ENCODE results near the gene SEPTIN2. TPM values are rescaled to one million over a fixed set of nuclear protein-coding genes. Genes with fewer than 3 reads are reported as not detected.
"Not testable (repeated sequence)": the region's sequence is repeated elsewhere in the genome, so short reads cannot be mapped to it uniquely, and the experiment has no call there.

The SEPTIN2 gene
- total and polyA plus RNA-seq, 5 donors, result 153 to 335 (median 243) TPM

DNA sequence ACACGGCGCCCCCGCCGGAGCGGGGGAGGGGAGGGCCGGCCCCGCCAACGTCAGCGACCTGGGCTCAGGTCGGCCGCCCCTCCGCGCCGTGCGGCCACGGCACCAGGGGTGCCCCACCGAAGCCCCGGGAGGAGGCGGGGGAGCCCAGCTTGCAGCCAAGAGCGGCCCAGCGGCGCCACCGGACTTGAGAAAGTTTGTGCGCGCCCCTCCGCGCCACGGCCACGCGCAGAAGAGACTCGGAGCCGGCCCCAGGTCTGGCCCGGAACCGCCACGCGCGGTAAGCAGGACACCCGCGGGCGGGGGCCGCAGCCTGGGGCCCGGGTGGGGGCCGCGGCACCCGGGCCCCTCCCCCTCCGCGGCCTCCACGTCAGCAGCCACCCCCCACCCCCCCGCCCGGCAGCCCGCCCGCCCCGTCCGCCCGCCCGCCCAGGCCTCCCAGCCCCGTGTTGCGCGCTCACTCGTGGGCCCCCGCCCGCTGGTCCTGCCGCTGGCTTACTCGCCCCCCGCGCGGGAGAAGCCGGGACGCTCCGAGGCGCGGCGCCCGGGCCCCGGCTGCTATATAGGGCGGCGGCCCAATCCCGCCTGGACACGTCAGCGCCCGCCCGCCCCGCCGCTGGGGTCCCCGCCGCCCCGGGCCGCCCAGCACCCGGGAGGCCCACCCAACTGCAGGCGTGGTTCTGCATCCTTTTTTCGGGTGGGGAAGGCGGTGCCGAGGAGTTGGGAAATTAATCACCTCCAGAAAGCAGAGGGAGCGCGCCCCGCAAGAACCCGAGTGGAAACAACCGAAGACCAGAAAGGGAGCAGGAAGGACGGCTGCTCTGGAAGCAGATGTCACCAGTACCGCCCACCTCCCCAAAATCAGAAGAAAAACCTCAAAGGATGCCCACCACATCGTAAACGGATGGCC, 43.2 kb upstream of the SEPTIN2 start:
- intact Hi-C loops (cut with DNase I), result loop anchor here in 1 of 4 donors (5.0 kb wide), 1 partner anchor 45 kb away; the partner anchor contains the start of genes HDLBP and SEPTIN2
- peak overlapping the region; percentile 98 for H3K4me3 ChIP-seq (ENCODE audit: low read length)
- H3K27me3 ChIP-seq (ENCODE audit: control insufficient read depth, insufficient read depth), result no peaks in the 10 kb centered on the region
- peak; percentile 87 to 94 (median 93) for DNase-seq
- under 1% methylated on average over 101 of the region's 102 CpGs for WGBS
- ATAC-seq, result peak; percentile 91 to 93
- no peaks in the 10 kb centered on the region for H3K9me3 ChIP-seq (ENCODE audit: control insufficient read depth, low read length)
- H3K4me1 ChIP-seq (ENCODE audit: control insufficient read depth, insufficient read depth, low read length), result peaks cover 11% of the 10 kb centered on the region
- H3K27ac ChIP-seq (ENCODE audit: low read length), result peak overlapping the region; percentile 76

DNA sequence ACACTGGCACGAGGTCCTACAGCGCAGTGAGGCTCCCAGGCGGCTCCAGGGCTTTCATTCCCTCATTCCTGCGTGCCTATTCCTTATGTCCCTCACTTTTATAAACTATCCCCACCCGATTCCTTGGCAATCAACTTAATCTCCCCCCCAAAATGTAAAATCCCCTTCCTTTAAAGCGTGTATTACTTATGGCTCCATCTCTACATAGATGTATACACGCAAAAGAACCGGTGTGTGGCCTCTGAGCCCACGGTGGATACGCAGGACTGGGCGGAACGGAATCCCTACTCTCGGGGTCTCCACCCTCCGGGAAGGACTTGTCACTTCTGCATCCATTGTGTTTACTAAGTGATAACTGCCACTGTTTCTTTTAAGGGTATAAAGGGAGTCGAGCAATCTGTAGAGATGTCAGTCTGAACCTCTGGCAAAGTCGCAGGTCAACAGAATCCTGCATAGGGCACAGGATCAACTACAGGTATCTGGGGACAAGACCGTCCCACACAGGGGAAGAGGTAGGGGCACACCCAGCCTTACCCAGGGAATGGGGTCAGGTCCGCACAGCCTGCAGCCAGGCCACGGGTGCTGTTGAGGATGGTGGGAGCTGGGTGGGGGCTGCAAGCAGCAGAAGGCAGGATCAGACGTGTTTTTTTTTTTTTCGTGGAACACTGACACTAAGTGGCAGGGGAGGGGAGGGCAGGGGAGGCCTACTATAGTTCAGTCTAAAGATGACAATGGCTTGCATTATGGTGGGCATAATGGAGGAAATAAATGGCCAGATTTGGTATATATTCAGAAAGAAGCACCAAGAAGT, 42.3 kb upstream of the SEPTIN2 start:
- Histone ChIP-seq H3K9me3 (ENCODE audit: control insufficient read depth, low read length) (no peaks in the 10 kb centered on the region), H3K27ac (ENCODE audit: low read length) (peak overlapping the region; percentile 60), H3K4me3 (ENCODE audit: low read length) (peak overlapping the region; percentile 98), H3K4me1 (ENCODE audit: control insufficient read depth, insufficient read depth, low read length) (peaks cover 11% of the 10 kb centered on the region), H3K27me3 (ENCODE audit: control insufficient read depth, insufficient read depth) (no peaks in the 10 kb centered on the region)
- ATAC-seq, result peak; percentile 6 to 19
- intact Hi-C loops (cut with DNase I), result loop anchor here in 1 of 4 donors (5.0 kb wide), 1 partner anchor 44 kb away; the partner anchor contains the start of genes HDLBP and SEPTIN2
- WGBS, result 51% methylated on average over 21 of the region's 21 CpGs
- DNase-seq, result peak in 1 of 3 donors; percentile 53

DNA sequence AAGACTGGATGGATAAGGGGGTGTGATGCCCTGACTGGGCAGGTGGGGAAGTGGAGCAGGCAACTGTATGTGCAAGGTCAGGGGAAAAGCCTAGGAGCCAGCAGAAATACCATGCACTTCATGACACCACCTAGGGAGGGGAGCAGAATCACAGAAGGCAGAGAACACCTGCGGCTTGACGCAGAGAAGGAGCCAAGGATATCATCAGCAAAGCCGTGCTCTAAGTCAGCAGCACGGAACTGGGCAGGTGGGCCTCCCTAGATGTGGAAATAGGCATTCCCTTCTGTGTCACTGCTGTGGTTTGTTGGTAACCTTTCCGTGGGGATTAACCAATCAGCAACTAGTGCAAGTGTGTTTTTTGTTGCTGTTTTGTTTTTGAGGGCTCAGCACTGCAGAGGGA, 41.6 kb upstream of the SEPTIN2 start:
- peaks cover 11% of the 10 kb centered on the region for H3K4me1 ChIP-seq (ENCODE audit: control insufficient read depth, insufficient read depth, low read length)
- H3K4me3 ChIP-seq (ENCODE audit: low read length), result no peak overlapping the region
- 86% methylated on average over 5 of the region's 5 CpGs for WGBS
- H3K27ac ChIP-seq (ENCODE audit: low read length), result no peak overlapping the region
- no peaks in the 10 kb centered on the region for H3K27me3 ChIP-seq (ENCODE audit: control insufficient read depth, insufficient read depth)
- DNase-seq (no peak), ATAC-seq (no peak)
- intact Hi-C loops (cut with DNase I), result loop anchor here in 1 of 4 donors (5.0 kb wide), 1 partner anchor 43 kb away; the partner anchor contains the start of genes HDLBP and SEPTIN2
- H3K9me3 ChIP-seq (ENCODE audit: control insufficient read depth, low read length), result no peaks in the 10 kb centered on the region

DNA sequence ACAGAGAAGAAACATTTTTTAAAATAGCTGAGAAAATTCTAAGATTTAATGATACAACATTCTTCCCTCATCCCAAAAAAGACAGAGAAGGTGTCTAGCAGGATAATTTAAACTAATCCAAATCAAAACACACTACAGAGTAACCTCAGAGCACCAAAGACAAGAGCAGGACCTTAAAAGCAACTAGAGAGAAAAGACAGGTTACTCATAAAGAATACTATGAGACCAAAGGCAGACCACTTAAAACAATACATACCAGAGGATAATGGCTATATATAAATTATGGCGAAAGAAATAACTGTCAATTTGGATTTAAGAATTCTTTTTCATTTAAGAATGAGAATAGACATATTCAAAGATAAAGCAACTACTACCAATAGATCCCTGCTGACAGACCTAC, 40.2 kb upstream of the SEPTIN2 start:
- WGBS, result 97% methylated on average over 1 of the region's 1 CpG

DNA sequence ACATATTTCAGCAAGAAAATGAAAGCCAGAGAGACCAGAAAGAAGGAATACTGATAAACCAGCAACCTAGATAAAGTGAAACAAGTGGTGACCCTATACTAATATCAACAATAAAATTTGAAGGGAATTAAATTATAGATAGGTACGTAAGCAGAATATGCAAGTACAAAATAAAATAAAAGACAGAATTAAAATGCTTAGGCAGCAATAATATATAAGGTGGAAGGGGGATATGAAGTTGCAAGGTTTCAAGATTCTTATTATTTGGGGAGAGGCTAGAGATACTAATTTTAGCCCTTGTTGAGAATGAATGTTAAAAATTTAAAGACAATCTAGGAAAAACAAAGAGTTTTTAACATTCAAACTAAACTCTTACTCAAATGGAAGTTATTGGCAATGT, 39.8 kb upstream of the SEPTIN2 start:
- intact Hi-C loops (cut with DNase I), result no loop called here
- Histone ChIP-seq H3K27ac (ENCODE audit: low read length) (no peak overlapping the region), H3K4me3 (ENCODE audit: low read length) (no peak overlapping the region), H3K27me3 (ENCODE audit: control insufficient read depth, insufficient read depth) (no peaks in the 10 kb centered on the region), H3K4me1 (ENCODE audit: control insufficient read depth, insufficient read depth, low read length) (peaks cover 1% of the 10 kb centered on the region), H3K9me3 (ENCODE audit: control insufficient read depth, low read length) (no peaks in the 10 kb centered on the region)
- 95% methylated on average over 1 of the region's 1 CpG for WGBS
- no peak for DNase-seq
- no peak for ATAC-seq

More for the DNA sequence above, 40.2 kb upstream of the SEPTIN2 start:
- no peak overlapping the region for H3K4me3 ChIP-seq (ENCODE audit: low read length)
- intact Hi-C loops (cut with DNase I), result no loop called here
- peaks cover 4% of the 10 kb centered on the region for H3K4me1 ChIP-seq (ENCODE audit: control insufficient read depth, insufficient read depth, low read length)
- H3K27me3 ChIP-seq (ENCODE audit: control insufficient read depth, insufficient read depth), result no peaks in the 10 kb centered on the region
- no peak for ATAC-seq
- H3K27ac ChIP-seq (ENCODE audit: low read length), result no peak overlapping the region
- no peaks in the 10 kb centered on the region for H3K9me3 ChIP-seq (ENCODE audit: control insufficient read depth, low read length)
- no peak for DNase-seq

DNA sequence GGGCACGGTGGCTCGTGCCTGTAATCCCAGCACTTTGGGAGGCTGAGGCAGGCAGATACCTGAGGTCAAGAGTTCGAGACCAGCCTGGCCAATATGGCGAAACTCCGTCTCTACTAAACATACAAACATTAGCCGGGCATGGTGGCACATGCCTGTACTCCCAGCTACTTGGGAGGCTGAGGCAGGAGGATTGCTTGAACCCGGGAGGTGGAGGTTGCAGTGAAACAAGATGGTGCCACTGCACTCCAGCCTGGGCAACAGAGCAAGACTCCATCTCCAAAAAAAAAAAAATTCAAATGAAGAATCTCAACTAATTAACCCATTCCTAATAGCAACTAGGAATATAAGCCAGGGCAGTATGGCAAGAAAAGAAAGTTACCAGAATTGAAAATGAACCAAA, 37.4 kb upstream of the SEPTIN2 start:
- H3K4me3 ChIP-seq (ENCODE audit: low read length); ATAC-seq; DNase-seq; H3K27ac ChIP-seq (ENCODE audit: low read length); H3K4me1 ChIP-seq (ENCODE audit: control insufficient read depth, insufficient read depth, low read length); H3K27me3 ChIP-seq (ENCODE audit: control insufficient read depth, insufficient read depth); H3K9me3 ChIP-seq (ENCODE audit: control insufficient read depth, low read length); intact Hi-C loops (cut with DNase I): not testable (repeated sequence)
- WGBS, result 97% methylated on average over 7 of the region's 7 CpGs

DNA sequence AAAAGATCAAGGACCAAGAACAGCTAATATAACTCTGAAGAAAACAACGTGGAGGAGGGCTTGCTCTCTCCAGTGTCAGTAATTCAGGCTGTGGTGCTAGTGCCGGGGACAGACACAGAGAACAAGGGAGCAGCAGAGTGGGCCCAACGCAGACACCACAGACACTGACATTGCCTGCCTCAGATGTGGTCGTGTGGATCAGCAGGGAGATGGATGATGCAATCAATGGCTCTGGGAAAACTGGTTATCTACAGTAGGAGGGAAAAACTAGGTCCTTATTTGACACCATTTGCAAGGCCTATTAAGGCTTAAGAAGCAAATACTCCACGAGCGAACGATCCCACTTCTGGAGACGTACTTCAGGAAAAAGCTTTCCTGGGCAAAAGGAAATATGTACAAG, 36.3 kb upstream of the SEPTIN2 start:
- ATAC-seq (peak; percentile 54 to 55), DNase-seq (no peak)
- Histone ChIP-seq H3K4me1 (ENCODE audit: control insufficient read depth, insufficient read depth, low read length) (no peaks in the 10 kb centered on the region), H3K27me3 (ENCODE audit: control insufficient read depth, insufficient read depth) (no peaks in the 10 kb centered on the region), H3K27ac (ENCODE audit: low read length) (no peak overlapping the region), H3K4me3 (ENCODE audit: low read length) (no peak overlapping the region), H3K9me3 (ENCODE audit: control insufficient read depth, low read length) (no peaks in the 10 kb centered on the region)
- 65% methylated on average over 8 of the region's 8 CpGs for WGBS
- intact Hi-C loops (cut with DNase I), result no loop called here

DNA sequence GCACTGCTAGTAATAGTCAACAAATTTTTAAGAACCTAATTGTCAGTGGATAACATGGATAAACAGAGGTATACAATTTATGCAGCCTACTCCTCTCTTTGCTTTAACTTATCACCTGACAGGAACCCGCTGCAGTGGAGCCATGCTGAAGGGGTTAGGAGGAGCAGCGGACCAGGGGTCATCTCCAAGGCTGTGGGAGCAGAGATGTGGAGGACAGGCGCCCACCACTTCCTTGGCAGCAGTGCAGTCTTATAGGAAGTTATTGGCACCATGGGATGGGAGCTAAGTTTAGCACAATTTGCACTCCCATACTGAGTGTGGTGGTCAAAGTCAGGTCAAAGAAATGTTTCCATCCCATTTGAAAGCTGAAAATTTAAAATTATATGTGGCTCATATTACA, 35.9 kb upstream of the SEPTIN2 start:
- 55% methylated on average over 3 of the region's 3 CpGs for WGBS
- Histone ChIP-seq H3K4me1 (ENCODE audit: control insufficient read depth, insufficient read depth, low read length) (no peaks in the 10 kb centered on the region), H3K4me3 (ENCODE audit: low read length) (no peak overlapping the region), H3K27me3 (ENCODE audit: control insufficient read depth, insufficient read depth) (no peaks in the 10 kb centered on the region), H3K27ac (ENCODE audit: low read length) (no peak overlapping the region), H3K9me3 (ENCODE audit: control insufficient read depth, low read length) (no peaks in the 10 kb centered on the region)
- DNase-seq (no peak), ATAC-seq (no peak)
- intact Hi-C loops (cut with DNase I), result no loop called here

DNA sequence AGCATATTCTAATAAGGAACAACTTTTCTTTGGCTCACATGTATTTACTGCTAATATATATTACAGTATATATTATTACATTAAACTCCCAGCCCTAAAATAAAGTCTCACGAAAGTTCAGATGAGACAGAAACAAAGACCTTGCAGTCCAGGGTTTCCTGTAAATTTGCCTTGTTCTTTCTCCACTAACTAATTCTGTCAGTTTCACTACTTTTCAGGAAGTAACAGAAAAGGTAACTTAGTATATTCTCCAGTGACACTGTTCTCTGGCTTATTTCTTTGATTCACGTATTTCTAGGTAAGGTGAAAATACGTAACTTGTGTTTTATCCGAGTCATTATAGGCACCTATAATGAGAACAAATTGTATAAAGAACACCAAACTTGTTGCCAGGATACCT, 35.4 kb upstream of the SEPTIN2 start:
- ATAC-seq (no peak), DNase-seq (no peak)
- 93% methylated on average over 4 of the region's 4 CpGs for WGBS
- no peaks in the 10 kb centered on the region for H3K9me3 ChIP-seq (ENCODE audit: control insufficient read depth, low read length)
- H3K4me1 ChIP-seq (ENCODE audit: control insufficient read depth, insufficient read depth, low read length), result peaks cover 2% of the 10 kb centered on the region
- intact Hi-C loops (cut with DNase I), result no loop called here
- H3K27me3 ChIP-seq (ENCODE audit: control insufficient read depth, insufficient read depth), result no peaks in the 10 kb centered on the region
- H3K4me3 ChIP-seq (ENCODE audit: low read length), result no peak overlapping the region
- H3K27ac ChIP-seq (ENCODE audit: low read length), result no peak overlapping the region

DNA sequence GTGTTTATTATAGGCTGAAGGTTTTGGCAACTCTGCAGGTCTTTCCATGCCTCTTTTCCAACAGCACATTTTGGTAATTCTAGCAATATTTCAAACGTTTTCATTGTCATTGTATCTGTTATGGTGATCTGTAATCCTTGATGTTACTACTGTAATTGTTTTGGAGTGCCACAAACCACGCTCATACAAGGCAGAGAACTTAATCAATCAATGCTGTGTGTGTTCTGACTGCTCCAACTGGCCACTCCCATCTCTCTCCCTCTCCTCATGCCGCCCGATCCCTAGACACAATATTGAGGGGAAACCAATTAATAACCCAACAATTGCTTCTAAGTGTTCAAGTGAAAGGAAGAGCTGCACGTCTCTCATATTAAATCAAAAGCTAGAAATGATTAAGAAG, 33.2 kb upstream of the SEPTIN2 start:
- ATAC-seq (no peak), DNase-seq (no peak)
- Histone ChIP-seq H3K4me3 (ENCODE audit: low read length) (no peak overlapping the region), H3K27ac (ENCODE audit: low read length) (no peak overlapping the region), H3K9me3 (ENCODE audit: control insufficient read depth, low read length) (no peaks in the 10 kb centered on the region), H3K4me1 (ENCODE audit: control insufficient read depth, insufficient read depth, low read length) (peaks cover 2% of the 10 kb centered on the region), H3K27me3 (ENCODE audit: control insufficient read depth, insufficient read depth) (no peaks in the 10 kb centered on the region)
- 70% methylated on average over 5 of the region's 5 CpGs for WGBS
- intact Hi-C loops (cut with DNase I), result no loop called here

DNA sequence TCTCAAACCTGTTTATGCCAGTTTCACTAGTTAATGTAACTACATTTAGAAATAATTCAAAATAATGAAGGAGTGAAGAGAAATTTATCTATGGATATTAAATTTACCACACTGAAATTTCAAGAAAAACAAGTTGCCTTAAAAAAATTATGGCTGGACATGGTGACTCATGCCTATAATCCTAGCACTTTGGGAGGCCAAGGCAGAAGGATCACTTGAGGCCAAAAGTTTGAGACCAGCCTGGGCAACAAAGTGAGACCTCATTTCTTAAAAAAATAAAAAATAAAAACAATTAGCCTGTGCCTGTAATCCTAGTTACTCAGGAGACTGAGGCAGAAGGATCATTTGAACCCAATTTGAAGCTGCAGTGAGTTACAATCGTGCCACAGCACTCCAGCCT, 30.1 kb upstream of the SEPTIN2 start:
- Histone ChIP-seq H3K27ac (ENCODE audit: low read length) (no peak overlapping the region), H3K27me3 (ENCODE audit: control insufficient read depth, insufficient read depth) (no peaks in the 10 kb centered on the region), H3K4me1 (ENCODE audit: control insufficient read depth, insufficient read depth, low read length) (peaks cover 5% of the 10 kb centered on the region), H3K4me3 (ENCODE audit: low read length) (no peak overlapping the region), H3K9me3 (ENCODE audit: control insufficient read depth, low read length) (no peaks in the 10 kb centered on the region)
- intact Hi-C loops (cut with DNase I), result no loop called here
- ATAC-seq (no peak), DNase-seq (no peak)
- WGBS, result 97% methylated on average over 1 of the region's 1 CpG

Measured in right cardiac atrium (tissue), 5 donors.